BJ (cell line): Measurements from ENCODE around the gene UGP2. TPM values are rescaled to one million over a fixed set of nuclear protein-coding genes. Genes with fewer than 3 reads are reported as not detected.
A peak's percentile ranks its signal among the peaks of the same experiment; 100 is the strongest.

Experiments
- CTCF ChIA-PET: fragments of 350-600 bp; formaldehyde crosslinking; extraction: SDS; loops from one replicate; lab custom pipeline; 2021; ENCODE audit warnings: antibody characterized with exemption, inconsistent platforms; lab: Yijun Ruan, JAX
- POLR2A ChIA-PET: fragments of 300-600 bp; sonication (Branson Sonifier 250); formaldehyde crosslinking; extraction: SDS; loops from one replicate; lab custom pipeline; 2021; ENCODE audit warnings: antibody characterized with exemption; lab: Charles Lee
- DNase-seq: peaks from one replicate; pipeline ENCODE4 v3.0.0-alpha.2; 2011; ENCODE audit warnings: low read depth
- H3K27me3 ChIP-seq: 2 replicates; pipeline ENCODE4 v1.6.0; 2011; ENCODE audit warnings: low read length; ENCODE audit not compliant: control insufficient read depth, insufficient read depth
- H3K36me3 ChIP-seq: 2 replicates; pipeline ENCODE4 v1.5.1; 2011; ENCODE audit warnings: low read length; ENCODE audit not compliant: control insufficient read depth, insufficient read depth
- H3K4me3 ChIP-seq: 2 replicates; pipeline ENCODE4 v1.5.1; 2011; ENCODE audit warnings: low read depth, mild to moderate bottlenecking, control low read depth, low read length
- polyA plus RNA-seq: library from polyadenylated mRNA; depleted of rRNA; stranded (reverse); fragments of >200 nt; gene quantifications from 2 replicates; pipeline ENCODE4 v1.2.3, GENCODE V29; 2011
- TF ChIP-seq, protein P1 (sequence below): IDR thresholded peaks from 2 replicates; pipeline ENCODE4 v1.5.1; 2011; ENCODE audit warnings: low read depth, mild to moderate bottlenecking, control low read depth, inconsistent platforms, low read length, moderate library complexity; ENCODE audit not compliant: insufficient read depth

Gene UGP2
- polyA plus RNA-seq, 1 experiment: 53.6 TPM

- ChIA-PET CTCF (no interaction called here), POLR2A (no interaction called here)
- no peaks in the 10 kb centered on the region for H3K36me3 ChIP-seq
- no peak for DNase-seq
- no peak overlapping the region for H3K4me3 ChIP-seq
- no peaks in the 10 kb centered on the region for H3K27me3 ChIP-seq
- TF ChIP-seq, protein P1, sequence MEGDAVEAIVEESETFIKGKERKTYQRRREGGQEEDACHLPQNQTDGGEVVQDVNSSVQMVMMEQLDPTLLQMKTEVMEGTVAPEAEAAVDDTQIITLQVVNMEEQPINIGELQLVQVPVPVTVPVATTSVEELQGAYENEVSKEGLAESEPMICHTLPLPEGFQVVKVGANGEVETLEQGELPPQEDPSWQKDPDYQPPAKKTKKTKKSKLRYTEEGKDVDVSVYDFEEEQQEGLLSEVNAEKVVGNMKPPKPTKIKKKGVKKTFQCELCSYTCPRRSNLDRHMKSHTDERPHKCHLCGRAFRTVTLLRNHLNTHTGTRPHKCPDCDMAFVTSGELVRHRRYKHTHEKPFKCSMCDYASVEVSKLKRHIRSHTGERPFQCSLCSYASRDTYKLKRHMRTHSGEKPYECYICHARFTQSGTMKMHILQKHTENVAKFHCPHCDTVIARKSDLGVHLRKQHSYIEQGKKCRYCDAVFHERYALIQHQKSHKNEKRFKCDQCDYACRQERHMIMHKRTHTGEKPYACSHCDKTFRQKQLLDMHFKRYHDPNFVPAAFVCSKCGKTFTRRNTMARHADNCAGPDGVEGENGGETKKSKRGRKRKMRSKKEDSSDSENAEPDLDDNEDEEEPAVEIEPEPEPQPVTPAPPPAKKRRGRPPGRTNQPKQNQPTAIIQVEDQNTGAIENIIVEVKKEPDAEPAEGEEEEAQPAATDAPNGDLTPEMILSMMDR: no peak
Observed at GRCh38 chr2:63822478-63822877, 19.2 kb upstream of the UGP2 start.

DNA sequence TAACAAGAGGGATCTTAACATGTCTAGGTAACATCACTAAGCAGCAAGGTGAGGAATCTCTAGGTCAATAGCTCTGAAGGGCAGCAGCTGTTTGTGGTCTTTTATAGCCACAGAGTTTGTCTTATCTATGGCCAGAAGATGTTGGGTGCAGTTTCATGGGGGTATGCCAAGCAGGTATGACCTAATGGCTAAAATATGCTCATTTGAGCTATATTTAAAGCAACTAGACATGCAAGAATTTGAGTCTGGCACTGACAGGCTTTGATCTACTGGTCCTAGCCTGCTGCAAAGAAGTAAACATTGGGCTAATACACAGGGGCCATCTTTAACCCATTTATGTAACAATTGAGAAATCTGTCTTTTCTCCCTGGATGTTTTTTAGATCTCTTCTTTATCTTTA lies 13.9 kb upstream of the UGP2 start:
- CTCF ChIA-PET: interaction anchor here (1.6 to 1.9 kb wide), 2 partner anchors 11 to 129 kb away, joined by 4 to 9 read pairs; no protein-coding TSS in a partner anchor
- TF ChIP-seq, protein P1: no peak

GRCh38 chr2:63831176-63831575 lies 10.5 kb upstream of the UGP2 start:
- TF ChIP-seq, protein P1: no peak
- CTCF ChIA-PET: no interaction called here
- POLR2A ChIA-PET: no interaction called here

More for the DNA sequence above, 13.9 kb upstream of the UGP2 start:
- Histone ChIP-seq H3K4me3 (no peak overlapping the region), H3K36me3 (no peaks in the 10 kb centered on the region), H3K27me3 (no peaks in the 10 kb centered on the region)
- DNase-seq: peak; percentile 71
- POLR2A ChIA-PET: interaction anchor here (0.7 kb wide), 1 partner anchor 14 kb away, joined by 5 read pairs; the partner anchor contains the start of gene UGP2

GRCh38 chr2:63834401-63834800 lies 7.3 kb upstream of the UGP2 start:
- no peak for DNase-seq
- CTCF ChIA-PET: interaction anchor here (0.7 kb wide), 2 partner anchors 155 to 266 kb away, joined by 3 to 5 read pairs; no protein-coding TSS in a partner anchor
- Histone ChIP-seq H3K4me3 (no peak overlapping the region), H3K27me3 (no peaks in the 10 kb centered on the region), H3K36me3 (no peaks in the 10 kb centered on the region)
- TF ChIP-seq, protein P1: no peak
- POLR2A ChIA-PET: no interaction called here

More at GRCh38 chr2:63831176-63831575, 10.5 kb upstream of the UGP2 start:
- no peaks in the 10 kb centered on the region for H3K36me3 ChIP-seq
- no peak overlapping the region for H3K4me3 ChIP-seq
- no peaks in the 10 kb centered on the region for H3K27me3 ChIP-seq
- no peak for DNase-seq

DNA sequence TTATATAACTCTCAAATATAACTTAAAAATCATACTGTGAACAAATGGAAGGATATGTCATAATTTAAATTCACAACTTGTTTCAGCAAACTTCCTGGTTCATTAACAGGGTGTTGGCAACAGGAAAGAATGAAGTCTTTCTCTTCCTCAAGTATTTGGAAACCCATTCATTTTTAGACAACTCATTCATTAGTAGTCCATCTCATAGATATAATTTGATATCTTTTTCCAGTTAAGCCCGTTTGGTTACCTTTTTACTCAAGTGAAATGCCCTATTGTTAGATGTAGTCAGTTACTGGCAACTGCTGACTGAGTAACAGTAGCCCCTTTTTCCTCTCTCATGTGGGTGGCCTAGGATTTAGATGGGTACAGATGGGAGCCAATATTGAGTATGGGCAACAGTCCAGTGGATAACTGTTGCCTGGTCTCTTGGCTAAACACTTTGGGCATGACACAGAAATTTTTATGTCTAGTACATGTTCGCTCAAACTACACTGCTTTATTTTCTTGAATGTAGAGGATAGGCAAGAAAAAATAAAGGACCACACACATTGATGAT lies 4.6 kb upstream of the UGP2 start:
- DNase-seq: no peak
- TF ChIP-seq, protein P1: no peak
- CTCF ChIA-PET: no interaction called here
- Histone ChIP-seq H3K27me3 (no peaks in the 10 kb centered on the region), H3K4me3 (no peak overlapping the region), H3K36me3 (no peaks in the 10 kb centered on the region)
- POLR2A ChIA-PET: no interaction called here
